GM18511 (cell line): ENCODE results near the gene SEC14L1.
"Not testable (repeated sequence)": the region's sequence is repeated elsewhere in the genome, so short reads cannot be mapped to it uniquely, and the experiment has no call there.

Experiments used
- ATAC-seq: cut with Tn5 transposase; IDR thresholded peaks from one replicate; pipeline ENCODE4 v1.9.1; 2021; ENCODE audit warnings: mild to moderate bottlenecking, moderate library complexity; ENCODE audit not compliant: unreplicated experiment

The SEC14L1 gene

GRCh38 chr17:77140166-77140877, 447 bp upstream of the SEC14L1 start:
- ATAC-seq = peak; percentile 87

- no peak for ATAC-seq
Measured at GRCh38 chr17:77141846-77142449, 1.2 kb downstream of the SEC14L1 start.

GRCh38 chr17:77142689-77143088, 1.9 kb downstream of the SEC14L1 start:
- no peak for ATAC-seq

- ATAC-seq = no peak
Measured at GRCh38 chr17:77143306-77143705, 2.5 kb downstream of the SEC14L1 start.

- ATAC-seq = no peak
Measured at GRCh38 chr17:77144227-77144626, 3.5 kb downstream of the SEC14L1 start.

- no peak for ATAC-seq
Measured at GRCh38 chr17:77145224-77145611, 4.4 kb downstream of the SEC14L1 start.

GRCh38 chr17:77145612-77146245, 5.0 kb downstream of the SEC14L1 start:
- ATAC-seq = no peak

- no peak for ATAC-seq
Measured at GRCh38 chr17:77146246-77146632, 5.5 kb downstream of the SEC14L1 start.

GRCh38 chr17:77146882-77147281, 6.1 kb downstream of the SEC14L1 start:
- ATAC-seq = no peak

- ATAC-seq = peak; percentile 63
Measured at GRCh38 chr17:77147357-77147801, 6.6 kb downstream of the SEC14L1 start.

- no peak for ATAC-seq
Measured at GRCh38 chr17:77148077-77148939, 7.5 kb downstream of the SEC14L1 start.

GRCh38 chr17:77148940-77149510, 8.3 kb downstream of the SEC14L1 start:
- ATAC-seq = no peak

- ATAC-seq = no peak
Measured at GRCh38 chr17:77150196-77150595, 9.4 kb downstream of the SEC14L1 start.

GRCh38 chr17:77151186-77151585, 10.4 kb downstream of the SEC14L1 start:
- ATAC-seq = no peak

- not testable (repeated sequence) for ATAC-seq
Measured at GRCh38 chr17:77152056-77152455, 11.3 kb downstream of the SEC14L1 start.

- no peak for ATAC-seq
Measured at GRCh38 chr17:77153472-77153871, 12.7 kb downstream of the SEC14L1 start.

- ATAC-seq = no peak
Measured at GRCh38 chr17:77153999-77154586, 13.3 kb downstream of the SEC14L1 start.

- no peak for ATAC-seq
Measured at GRCh38 chr17:77155125-77155524, 14.4 kb downstream of the SEC14L1 start.

GRCh38 chr17:77157766-77158165, 17.0 kb downstream of the SEC14L1 start:
- ATAC-seq = not testable (repeated sequence)

GRCh38 chr17:77160091-77160874, 19.5 kb downstream of the SEC14L1 start:
- no peak for ATAC-seq
